Kidney (tissue), 14 donors: ENCODE data around the gene HMG20A. TPM values are rescaled to one million over a fixed set of nuclear protein-coding genes. Genes with fewer than 3 reads are reported as not detected.

ENCODE experiments used
- DNase-seq, 5 donors: peaks; one replicate each; pipeline ENCODE4 v3.0.0-alpha.2; 2013 to 2020
- FAIRE-seq: peaks from 2 replicates; lab custom pipeline; 2012; peaks lifted over from hg19 to GRCh38; lab: Jason Lieb, UNC
- H3K27ac ChIP-seq, 2 donors: one replicate each; pipeline ENCODE4 v1.7.0; 2013; ENCODE audit warnings: low read depth in 2 of 2, low read length in 2 of 2, inconsistent platforms in 1 of 2
- H3K27me3 ChIP-seq: one replicate; pipeline ENCODE4 v1.7.1; 2013; ENCODE audit warnings: low read length, inconsistent platforms; ENCODE audit not compliant: control insufficient read depth, insufficient read depth
- H3K36me3 ChIP-seq, 3 donors: one replicate each; pipeline versions ENCODE4 v1.7.0 to v1.7.1; 2013; ENCODE audit warnings: low read length in 3 of 3, control low read depth in 1 of 3, inconsistent platforms in 1 of 3; ENCODE audit not compliant: insufficient read depth in 3 of 3, control insufficient read depth in 2 of 3
- H3K4me1 ChIP-seq, 3 donors: one replicate each; pipeline versions ENCODE4 v1.7.0 to v1.7.1; 2013; ENCODE audit warnings: low read length in 3 of 3, inconsistent platforms in 1 of 3, low read depth in 1 of 3; ENCODE audit not compliant: control insufficient read depth in 2 of 3, insufficient read depth in 2 of 3
- H3K4me3 ChIP-seq, 3 donors: one replicate each; pipeline versions ENCODE4 v1.7.0 to v1.8.1; 2013; ENCODE audit warnings: low read length in 3 of 3, control low read depth in 1 of 3, inconsistent platforms in 1 of 3
- H3K9ac ChIP-seq, 3 donors: one replicate each; pipeline versions ENCODE4 v1.7.0 to v1.7.1; 2013; ENCODE audit warnings: low read length in 3 of 3, control low read depth in 1 of 3, inconsistent platforms in 1 of 3
- H3K9me3 ChIP-seq, 3 donors: one replicate each; pipeline versions ENCODE4 v1.7.0 to v1.7.1; 2013; ENCODE audit warnings: low read length in 3 of 3, control low read depth in 1 of 3, inconsistent platforms in 1 of 3; ENCODE audit not compliant: control insufficient read depth in 2 of 3, insufficient read depth in 1 of 3
- intact Hi-C: fragments of 100-400 bp; cut with DNase I; formaldehyde crosslinking; loops from one replicate; pipeline ENCODE4 v1.11.1; 2022
- polyA plus RNA-seq: library from polyadenylated mRNA; stranded (reverse); fragments of 350-450 nt; fragmentation: Illumina TruSeq; extraction: RNeasy Lipid Tissue Mini Kit (QIAGEN cat#74804); gene quantifications from one replicate; pipeline ENCODE4 v1.2.3, GENCODE V29; 2014; ENCODE audit warnings: low read depth, low replicate concordance; ENCODE audit not compliant: insufficient read depth
- total RNA-seq: library from RNA; stranded (reverse); fragmentation: NEBNext Ultra II Directional; extraction: Animal tissue kit (Norgen Biotek cat#: 25700); gene quantifications from one replicate; pipeline ENCODE4 v1.2.1, GENCODE V29; 2021
- TF ChIP-seq, protein P1 (sequence below): IDR thresholded peaks from 3 replicates; pipeline ENCODE4 v1.5.1; 2012; ENCODE audit warnings: mild to moderate bottlenecking, moderate library complexity, borderline replicate concordance; ENCODE audit not compliant: insufficient read depth; ENCODE audit errors: extremely low read depth
- donor health status: control.
- donor health status: control.
- donor health status: control.
- donor health status: control.
- donor health status: control.
- donor health status: DM: yes; HTN: yes; CAD: no.
- donor health status: Normal renal cell carcinoma (clear cell type).

The HMG20A gene
- total and polyA plus RNA-seq, 2 donors from 2014 or later, result 16.8 to 38.7 TPM

- Histone ChIP-seq H3K27ac (peak within 1 kb of the TSS; percentile 97 to 98), H3K36me3 (no peaks in the 10 kb centered on the region), H3K9ac (peak within 1 kb of the TSS; percentile 97 to 99 (median 98)), H3K9me3 (no peaks in the 10 kb centered on the region), H3K4me3 (peak within 1 kb of the TSS; percentile 96 to 98 (median 97)), H3K27me3 (no peaks in the 10 kb centered on the region), H3K4me1 (peaks cover 0 to 2% (median 0%) of the 10 kb centered on the region in 3 donors)
- TF ChIP-seq, protein P1, sequence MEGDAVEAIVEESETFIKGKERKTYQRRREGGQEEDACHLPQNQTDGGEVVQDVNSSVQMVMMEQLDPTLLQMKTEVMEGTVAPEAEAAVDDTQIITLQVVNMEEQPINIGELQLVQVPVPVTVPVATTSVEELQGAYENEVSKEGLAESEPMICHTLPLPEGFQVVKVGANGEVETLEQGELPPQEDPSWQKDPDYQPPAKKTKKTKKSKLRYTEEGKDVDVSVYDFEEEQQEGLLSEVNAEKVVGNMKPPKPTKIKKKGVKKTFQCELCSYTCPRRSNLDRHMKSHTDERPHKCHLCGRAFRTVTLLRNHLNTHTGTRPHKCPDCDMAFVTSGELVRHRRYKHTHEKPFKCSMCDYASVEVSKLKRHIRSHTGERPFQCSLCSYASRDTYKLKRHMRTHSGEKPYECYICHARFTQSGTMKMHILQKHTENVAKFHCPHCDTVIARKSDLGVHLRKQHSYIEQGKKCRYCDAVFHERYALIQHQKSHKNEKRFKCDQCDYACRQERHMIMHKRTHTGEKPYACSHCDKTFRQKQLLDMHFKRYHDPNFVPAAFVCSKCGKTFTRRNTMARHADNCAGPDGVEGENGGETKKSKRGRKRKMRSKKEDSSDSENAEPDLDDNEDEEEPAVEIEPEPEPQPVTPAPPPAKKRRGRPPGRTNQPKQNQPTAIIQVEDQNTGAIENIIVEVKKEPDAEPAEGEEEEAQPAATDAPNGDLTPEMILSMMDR, result no peak
- peak; percentile 99 to 100 (median 99) for DNase-seq
- FAIRE-seq, result no peak
- intact Hi-C loops, result no loop called here
Observed at GRCh38 chr15:77419836-77420609, 665 bp upstream of the HMG20A start, which contains the start of gene PEAK1. Gene PEAK1 (minus strand): TSS chr15:77420104. CDS start chr15:77181926, 238,178 bp downstream.

DNA sequence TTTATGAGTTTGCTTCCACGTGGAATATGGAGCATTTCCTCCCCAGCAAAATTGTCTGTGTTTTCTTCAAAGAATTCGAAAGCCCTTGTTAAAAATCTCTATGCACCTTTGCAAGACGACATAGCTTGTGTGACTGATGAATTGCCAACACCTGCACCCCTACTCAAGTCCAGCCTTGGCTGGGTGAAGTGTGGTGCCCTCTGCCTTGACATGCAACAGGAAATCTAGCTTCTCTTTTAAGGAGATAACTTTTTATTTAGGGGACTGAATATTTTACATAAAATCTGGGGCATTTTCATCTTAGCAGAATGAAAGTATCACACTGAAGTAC, 647 bp downstream of the HMG20A start:
- H3K9ac ChIP-seq, result peak overlapping the region; percentile 97 to 99 (median 98)
- H3K27ac ChIP-seq, result peak overlapping the region; percentile 97 to 98
- no peaks in the 10 kb centered on the region for H3K27me3 ChIP-seq
- peak overlapping the region; percentile 96 to 98 (median 97) for H3K4me3 ChIP-seq
- H3K36me3 ChIP-seq, result no peaks in the 10 kb centered on the region
- FAIRE-seq, result no peak
- H3K4me1 ChIP-seq, result peaks cover 0 to 2% (median 0%) of the 10 kb centered on the region in 3 donors
- no peaks in the 10 kb centered on the region for H3K9me3 ChIP-seq
- intact Hi-C loops, result no loop called here
- TF ChIP-seq, protein P1, result no peak
- DNase-seq, result no peak

DNA sequence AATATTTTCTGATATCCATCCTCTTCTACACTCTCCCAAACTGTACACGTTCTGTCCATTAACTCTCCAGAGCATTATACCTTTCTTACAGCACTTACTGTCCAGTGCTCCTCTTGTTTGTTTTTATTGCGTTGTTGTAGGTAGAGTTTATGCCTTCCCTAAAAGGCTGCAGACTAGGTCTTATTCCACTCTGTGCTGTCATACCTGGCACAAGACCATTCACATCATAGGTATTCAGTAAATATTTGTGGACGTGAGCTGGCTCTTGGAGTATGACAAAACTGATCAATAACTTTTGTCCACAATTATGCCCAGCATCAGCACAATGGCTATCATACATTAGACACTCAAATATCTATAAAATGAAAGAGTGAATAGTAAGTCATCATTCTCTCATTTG, 4.4 kb downstream of the HMG20A start:
- no peak overlapping the region for H3K4me3 ChIP-seq
- TF ChIP-seq, protein P1, result no peak
- intact Hi-C loops, result no loop called here
- H3K4me1 ChIP-seq, result peaks cover 0 to 5% (median 0%) of the 10 kb centered on the region in 3 donors
- no peaks in the 10 kb centered on the region for H3K36me3 ChIP-seq
- DNase-seq (no peak), FAIRE-seq (no peak)
- H3K9me3 ChIP-seq, result no peaks in the 10 kb centered on the region
- H3K9ac ChIP-seq, result no peak overlapping the region
- no peak overlapping the region for H3K27ac ChIP-seq
- no peaks in the 10 kb centered on the region for H3K27me3 ChIP-seq
